Measurements from ENCODE around the gene DCLK1. TPM values are rescaled to one million over a fixed set of nuclear protein-coding genes. Genes with fewer than 3 reads are reported as not detected.

Gene DCLK1
- total RNA-seq, 4 donors from 2014 or later: 21.3 to 63.8 (median 40.9) TPM

GRCh38 chr13:35930665-35931631 is 200.2 kb downstream of the DCLK1 start:
- TF ChIP-seq EP300 (IDR thresholded peaks at IDR 0.05): peak in 1 of 2 donors; percentile 16
- TF ChIP-seq, protein P1, sequence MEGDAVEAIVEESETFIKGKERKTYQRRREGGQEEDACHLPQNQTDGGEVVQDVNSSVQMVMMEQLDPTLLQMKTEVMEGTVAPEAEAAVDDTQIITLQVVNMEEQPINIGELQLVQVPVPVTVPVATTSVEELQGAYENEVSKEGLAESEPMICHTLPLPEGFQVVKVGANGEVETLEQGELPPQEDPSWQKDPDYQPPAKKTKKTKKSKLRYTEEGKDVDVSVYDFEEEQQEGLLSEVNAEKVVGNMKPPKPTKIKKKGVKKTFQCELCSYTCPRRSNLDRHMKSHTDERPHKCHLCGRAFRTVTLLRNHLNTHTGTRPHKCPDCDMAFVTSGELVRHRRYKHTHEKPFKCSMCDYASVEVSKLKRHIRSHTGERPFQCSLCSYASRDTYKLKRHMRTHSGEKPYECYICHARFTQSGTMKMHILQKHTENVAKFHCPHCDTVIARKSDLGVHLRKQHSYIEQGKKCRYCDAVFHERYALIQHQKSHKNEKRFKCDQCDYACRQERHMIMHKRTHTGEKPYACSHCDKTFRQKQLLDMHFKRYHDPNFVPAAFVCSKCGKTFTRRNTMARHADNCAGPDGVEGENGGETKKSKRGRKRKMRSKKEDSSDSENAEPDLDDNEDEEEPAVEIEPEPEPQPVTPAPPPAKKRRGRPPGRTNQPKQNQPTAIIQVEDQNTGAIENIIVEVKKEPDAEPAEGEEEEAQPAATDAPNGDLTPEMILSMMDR (IDR thresholded peaks at IDR 0.05): no peak
- no peak for TF ChIP-seq POLR2A (IDR thresholded peaks at IDR 0.05)
- Histone ChIP-seq H3K4me3 (no peak overlapping the region), H3K36me3 (no peaks in the 10 kb centered on the region), H3K27ac (peak overlapping the region in 1 of 4 donors; percentile 12), H3K4me1 (peaks cover 0 to 12% (median 3%) of the 10 kb centered on the region in 4 donors), H3K27me3 (no peaks in the 10 kb centered on the region), H3K9me3 (no peaks in the 10 kb centered on the region)
- WGBS, 2 donors: 57 to 66% methylated on average over 4 of the region's 4 CpGs
- peak in 1 of 2 donors; percentile 31 for DNase-seq (ENCODE audit: low spot score in 2 of 2)

- no peaks in the 10 kb centered on the region for H3K9me3 ChIP-seq
- WGBS, 2 donors: 67 to 71% methylated on average over 4 of the region's 4 CpGs
- peak overlapping the region in 3 of 4 donors; percentile 11 to 80 (median 67) for H3K27ac ChIP-seq
- DNase-seq (ENCODE audit: low spot score in 2 of 2): peak in 1 of 2 donors; percentile 14
- H3K27me3 ChIP-seq: no peaks in the 10 kb centered on the region
- TF ChIP-seq POLR2A (IDR thresholded peaks at IDR 0.05) (no peak), EP300 (IDR thresholded peaks at IDR 0.05) (no peak)
- TF ChIP-seq, protein P1 (IDR thresholded peaks at IDR 0.05): no peak
- no peaks in the 10 kb centered on the region for H3K36me3 ChIP-seq
- H3K4me1 ChIP-seq: peaks cover 0 to 12% (median 3%) of the 10 kb centered on the region in 4 donors
- no peak overlapping the region for H3K4me3 ChIP-seq
Observed at GRCh38 chr13:35927567-35928021, 203.6 kb downstream of the DCLK1 start.

- Histone ChIP-seq H3K4me3 (no peak overlapping the region), H3K36me3 (no peaks in the 10 kb centered on the region), H3K27ac (peak overlapping the region in 3 of 4 donors; percentile 38 to 80 (median 67)), H3K9me3 (no peaks in the 10 kb centered on the region), H3K27me3 (no peaks in the 10 kb centered on the region), H3K4me1 (peaks cover 0 to 12% (median 3%) of the 10 kb centered on the region in 4 donors)
- 37 to 71% methylated on average over 2 of the region's 2 CpGs for WGBS, 2 donors
- peak; percentile 33 to 59 for DNase-seq (ENCODE audit: low spot score in 2 of 2)
- TF ChIP-seq, protein P1 (IDR thresholded peaks at IDR 0.05): no peak
- TF ChIP-seq POLR2A (IDR thresholded peaks at IDR 0.05) (no peak), EP300 (IDR thresholded peaks at IDR 0.05) (peak in 1 of 2 donors; percentile 75)
Observed at GRCh38 chr13:35926859-35927530, 204.2 kb downstream of the DCLK1 start.

DNA sequence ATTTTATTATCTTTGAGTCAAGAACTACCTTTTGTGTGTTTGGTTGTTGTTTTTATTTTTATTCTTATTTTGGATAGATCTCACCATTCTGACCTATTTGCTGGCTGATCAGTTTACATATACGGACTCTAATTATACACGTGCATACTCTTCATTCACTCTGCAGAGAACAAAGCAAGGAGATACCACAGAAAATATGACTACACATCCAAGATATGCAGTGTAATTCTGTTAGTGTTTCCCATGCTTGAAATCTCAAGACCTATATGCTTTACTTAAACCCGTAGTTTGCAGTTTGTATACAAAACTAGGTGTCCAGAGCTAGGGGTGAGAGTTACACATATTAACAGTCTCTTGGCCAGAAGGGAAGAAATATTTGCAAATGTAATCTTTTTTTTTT is 205.5 kb downstream of the DCLK1 start:
- TF ChIP-seq, protein P1 (IDR thresholded peaks at IDR 0.05): no peak
- TF ChIP-seq EP300 (IDR thresholded peaks at IDR 0.05): no peak
- TF ChIP-seq POLR2A (IDR thresholded peaks at IDR 0.05): no peak
- no peak overlapping the region for H3K4me3 ChIP-seq
- H3K27ac ChIP-seq: no peak overlapping the region
- H3K27me3 ChIP-seq: no peaks in the 10 kb centered on the region
- H3K36me3 ChIP-seq: no peaks in the 10 kb centered on the region
- H3K4me1 ChIP-seq: peaks cover 0 to 6% (median 3%) of the 10 kb centered on the region in 4 donors
- H3K9me3 ChIP-seq: no peaks in the 10 kb centered on the region
- DNase-seq (ENCODE audit: low spot score in 2 of 2): no peak
- WGBS, 2 donors: 74 to 78% methylated on average over 3 of the region's 3 CpGs

Measured in tibial nerve (tissue), 4 donors.